DMS153 (cell line): ENCODE data around the gene ZDBF2.
"Not testable (repeated sequence)": the region's sequence is repeated elsewhere in the genome, so short reads cannot be mapped to it uniquely, and the experiment has no call there.

Experiments used
- DNase-seq: peaks from one replicate; lab custom pipeline; 2025; lab: John Stamatoyannopoulos, UW

The ZDBF2 gene

GRCh38 chr2:206323486-206323885 lies 49.0 kb downstream of the ZDBF2 start:
- DNase-seq, result no peak

DNA sequence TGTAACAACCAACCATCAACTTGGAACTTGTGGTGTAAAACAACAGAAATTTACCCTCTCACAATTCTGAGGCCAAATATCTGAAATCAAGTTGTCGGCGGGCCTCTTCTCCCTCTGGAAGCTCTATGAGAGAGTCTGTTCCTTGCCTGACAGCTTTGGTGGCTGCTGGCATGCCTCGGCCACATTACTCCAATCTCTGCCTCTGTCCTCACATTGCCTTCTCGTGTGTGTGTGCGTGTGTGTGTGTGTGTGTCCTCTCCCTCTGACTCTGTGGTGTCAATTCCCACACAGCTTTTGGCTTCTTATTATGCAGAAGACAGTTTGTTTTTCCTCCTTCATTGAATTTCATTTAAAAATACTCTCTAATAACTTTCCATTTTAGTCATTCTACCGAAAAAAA lies 50.4 kb downstream of the ZDBF2 start:
- no peak for DNase-seq

DNA sequence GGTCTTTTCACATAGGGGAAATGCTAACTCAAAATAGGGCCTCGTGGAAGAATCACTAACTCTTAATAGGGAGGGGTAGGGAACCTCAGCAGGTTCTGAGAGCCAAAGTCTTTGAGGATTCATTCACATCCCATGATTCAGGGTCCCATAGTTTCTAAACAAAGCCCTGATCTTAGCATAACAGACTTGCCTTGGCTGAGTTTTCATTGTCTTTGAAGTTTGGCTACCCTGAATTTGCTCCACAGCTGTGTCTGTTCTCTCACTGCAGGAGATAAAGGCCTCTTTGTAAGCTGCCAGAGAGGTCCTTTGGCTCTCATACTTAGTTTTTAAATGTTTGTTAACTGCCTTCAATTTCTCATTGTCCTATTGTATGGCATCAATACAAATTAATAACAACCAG lies 54.5 kb downstream of the ZDBF2 start:
- no peak for DNase-seq

DNA sequence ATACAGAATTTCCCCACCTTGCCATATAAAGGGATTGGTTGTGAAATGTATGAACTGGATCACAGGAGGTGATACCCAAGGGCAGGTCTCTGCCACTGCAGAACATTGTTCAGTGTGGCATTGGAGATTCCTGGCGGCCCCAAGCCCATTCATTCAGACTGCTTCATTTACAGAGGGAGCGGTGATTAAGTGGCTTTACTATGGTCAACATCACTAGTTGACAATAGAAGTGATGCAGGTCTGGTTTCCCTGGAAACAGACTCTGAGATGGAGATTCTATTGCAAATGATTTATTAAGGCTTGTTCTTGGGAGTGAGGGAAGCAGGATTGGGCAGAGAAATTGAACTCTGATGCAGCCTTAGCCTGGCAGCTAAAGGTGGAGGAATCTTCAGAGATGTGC lies 62.4 kb downstream of the ZDBF2 start:
- peak; percentile 56 for DNase-seq

DNA sequence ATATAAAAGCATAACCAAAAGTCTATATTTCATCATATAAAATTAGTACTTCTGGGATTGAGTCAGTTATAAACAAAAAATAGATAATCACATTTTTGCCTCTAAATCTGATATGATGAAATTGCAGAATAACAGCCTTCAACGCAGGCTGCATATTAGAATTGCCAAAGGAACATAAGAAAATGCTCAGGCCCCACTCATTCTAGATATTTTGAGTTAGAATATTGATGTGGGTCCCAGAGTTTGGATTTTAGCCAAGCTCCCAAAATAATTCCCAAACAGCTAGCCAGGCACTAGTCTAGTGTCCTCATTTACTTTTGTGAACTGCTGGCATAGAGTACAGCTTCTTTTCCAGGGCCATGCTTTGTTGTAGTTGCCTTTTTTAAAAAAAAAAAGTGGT lies 63.5 kb downstream of the ZDBF2 start:
- DNase-seq, result no peak

DNA sequence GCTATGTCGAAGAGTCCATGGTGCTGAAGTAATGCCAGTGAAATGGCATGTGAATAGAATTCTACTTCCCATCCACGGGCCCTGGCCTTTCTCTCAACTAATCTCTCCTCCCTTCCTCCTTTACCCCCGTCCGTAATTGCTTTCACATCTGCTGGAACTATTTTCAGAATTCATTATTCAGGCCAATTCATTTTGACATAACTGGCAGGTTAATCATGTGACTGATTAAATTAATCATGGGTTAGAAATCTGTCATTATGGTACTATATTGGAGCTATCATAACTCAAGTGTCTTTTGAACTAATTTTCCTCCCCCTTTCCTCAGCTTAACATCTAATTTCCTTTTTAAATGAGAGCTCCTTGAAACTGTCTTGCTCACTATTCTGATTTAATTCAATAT lies 66.9 kb downstream of the ZDBF2 start:
- DNase-seq, result no peak

DNA sequence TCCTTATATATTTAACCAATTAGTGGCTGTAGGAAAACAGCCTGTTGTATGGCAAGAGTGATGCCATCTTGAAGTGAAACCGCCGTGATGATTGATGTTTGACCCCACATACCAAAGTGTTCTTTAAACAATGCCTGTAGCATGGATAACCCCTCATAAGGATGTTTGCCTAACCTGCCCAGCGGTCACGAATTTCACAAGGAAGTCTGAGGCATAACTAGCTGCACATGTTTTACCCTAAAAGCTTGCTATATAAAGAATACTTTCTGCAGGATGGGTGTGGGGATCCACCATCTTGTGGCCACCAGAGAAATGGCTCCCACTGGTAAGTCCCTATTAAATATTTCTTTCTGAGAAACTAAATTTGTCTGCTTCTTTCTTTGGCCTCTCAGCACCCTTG lies 68.7 kb downstream of the ZDBF2 start:
- no peak for DNase-seq

GRCh38 chr2:206343816-206344215 lies 69.4 kb downstream of the ZDBF2 start:
- no peak for DNase-seq

DNA sequence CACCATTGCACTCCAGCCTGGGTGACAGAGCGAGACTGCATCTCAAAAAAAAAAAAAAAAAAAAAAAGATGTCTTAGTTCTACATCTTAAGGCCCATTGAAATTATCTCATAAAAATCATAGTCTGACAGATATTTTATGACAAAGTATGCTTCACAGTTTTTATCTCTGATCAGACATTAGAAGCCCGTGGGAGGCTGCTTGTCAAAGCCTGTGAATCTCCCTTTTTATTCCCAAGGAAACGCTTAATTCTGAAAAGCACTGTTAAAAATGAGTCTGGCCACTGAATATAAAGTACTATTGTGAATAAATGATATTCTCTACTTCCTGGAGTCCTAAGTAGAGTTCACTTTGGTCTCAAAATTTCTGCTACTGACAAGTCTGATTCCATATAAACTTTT lies 71.1 kb downstream of the ZDBF2 start:
- no peak for DNase-seq

DNA sequence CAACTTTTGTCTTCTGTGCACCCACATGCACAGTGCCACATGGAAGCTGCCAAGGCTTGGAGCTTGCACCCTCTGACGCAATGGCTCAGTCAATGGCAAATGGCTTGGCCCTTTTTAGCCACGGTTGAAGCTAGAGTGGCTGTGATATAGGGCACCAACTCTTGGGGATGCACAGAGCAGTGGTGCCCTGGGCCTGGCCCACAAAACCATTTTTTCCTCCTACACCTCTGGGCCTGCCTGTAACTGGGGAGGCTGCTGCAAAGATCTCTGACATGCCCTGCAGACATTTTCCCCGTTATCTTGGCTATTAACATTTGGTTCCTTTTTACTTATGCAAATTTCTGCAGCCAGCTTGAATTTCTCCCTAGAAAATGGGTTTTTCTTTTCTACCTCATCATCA lies 74.9 kb downstream of the ZDBF2 start:
- no peak for DNase-seq

GRCh38 chr2:206352571-206352970 lies 78.1 kb downstream of the ZDBF2 start:
- DNase-seq, result no peak

DNA sequence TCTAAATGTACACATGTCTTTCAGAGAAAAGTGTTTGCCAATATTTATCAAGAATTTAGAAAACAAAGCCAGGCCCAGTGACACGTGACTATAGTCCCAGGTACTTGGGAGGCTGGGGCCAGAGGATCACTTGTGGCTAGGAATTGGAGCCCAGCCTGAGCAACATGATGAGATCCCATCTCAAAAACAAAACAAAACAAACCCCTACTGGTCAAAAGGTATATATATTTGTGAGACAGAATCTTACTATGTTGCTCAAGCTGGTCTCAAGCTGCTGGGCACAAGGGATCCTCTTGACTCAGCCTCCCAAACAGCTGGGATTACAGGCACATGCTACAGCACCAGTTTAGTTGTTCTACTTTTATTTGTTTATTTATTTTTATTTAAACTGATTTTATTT lies 79.2 kb downstream of the ZDBF2 start:
- no peak for DNase-seq

GRCh38 chr2:206354129-206354528 lies 79.7 kb downstream of the ZDBF2 start:
- DNase-seq, result no peak

DNA sequence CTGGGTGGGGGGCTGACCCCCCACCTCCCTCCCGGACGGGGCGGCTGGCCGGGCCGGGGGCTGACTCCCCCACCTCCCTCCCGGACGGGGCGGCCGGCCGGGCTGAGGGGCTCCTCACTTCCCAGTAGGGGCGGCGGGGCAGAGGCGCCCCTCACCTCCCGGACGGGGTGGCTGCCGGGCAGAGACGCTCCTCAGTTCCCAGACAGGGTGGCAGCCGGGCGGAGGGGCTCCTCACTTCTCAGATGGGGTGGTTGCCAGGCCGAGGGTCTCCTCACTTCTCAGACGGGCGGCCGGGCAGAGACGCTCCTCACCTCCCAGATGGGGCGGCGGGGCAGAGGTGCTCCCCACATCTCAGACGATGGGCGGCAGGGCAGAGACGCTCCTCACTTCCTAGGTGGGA lies 82.4 kb downstream of the ZDBF2 start:
- DNase-seq, result not testable (repeated sequence)

GRCh38 chr2:206360840-206361239 lies 86.4 kb downstream of the ZDBF2 start:
- DNase-seq, result not testable (repeated sequence)

GRCh38 chr2:206361407-206362045 lies 87.1 kb downstream of the ZDBF2 start:
- DNase-seq, result no peak
